Measurements from ENCODE around the gene CBARP. TPM values are rescaled to one million over a fixed set of nuclear protein-coding genes. Genes with fewer than 3 reads are reported as not detected.

CBARP gene
- total and polyA plus RNA-seq, 9 of the 15 experiments (the other 6 are each of a cell fraction or from before 2014, with no cell fraction given), result 0.03 to 8.9 (median 1.2) TPM; not detected in 1

GRCh38 chr19:1248786-1249297 is 11.0 kb upstream of the CBARP start (continued):
- TF ChIP-seq SAFB (IDR thresholded peaks at IDR 0.05; ENCODE audit: borderline replicate concordance, low read depth, low read length) (peak; percentile 93), CREB1 (IDR thresholded peaks at IDR 0.05) (peak; percentile 15), CREB1 (CRISPR knock-in tag; IDR thresholded peaks at IDR 0.05) (no peak; the same call in 1 of the 2 replicates), GATAD2B (IDR thresholded peaks at IDR 0.05; ENCODE audit: borderline replicate concordance) (peak; percentile 99), TEAD2 (tag; IDR thresholded peaks at IDR 0.05) (no peak), ZNF766 (CRISPR knock-in tag; conservative IDR thresholded peaks at IDR 0.05) (peak; percentile 13; the same call in 1 of the 2 replicates), KLF13 (tag; IDR thresholded peaks at IDR 0.05; ENCODE audit: borderline replicate concordance, low read depth) (peak; percentile 80), NUFIP1 (IDR thresholded peaks at IDR 0.05; ENCODE audit: partially characterized antibody) (no peak), ATF3 (IDR thresholded peaks at IDR 0.05) (peak; percentile 62), ATF3 (CRISPR knock-in tag; conservative IDR thresholded peaks at IDR 0.05) (peak; percentile 86), GATAD2A (IDR thresholded peaks at IDR 0.05) (peak; percentile 58; the same call in 1 of the 2 replicates), NFE2 (IDR thresholded peaks at IDR 0.05; ENCODE audit: low read depth) (peak; percentile 84), CBX5 (IDR thresholded peaks at IDR 0.05; ENCODE audit: borderline replicate concordance, low read depth) (no peak), BACH1 (tag; IDR thresholded peaks at IDR 0.05) (peak; percentile 64; the same call in 1 of the 2 replicates), MAFF (IDR thresholded peaks at IDR 0.05; ENCODE audit: low read length) (no peak), ZNF175 (CRISPR knock-in tag; IDR thresholded peaks at IDR 0.05; ENCODE audit: low read depth) (peak; percentile 72; the same call in 1 of the 2 replicates), SPI1 (IDR thresholded peaks at IDR 0.05; ENCODE audit: borderline replicate concordance, low read depth, low read length) (peak; percentile 48; the same call in 1 of the 2 replicates), ZNF445 (CRISPR knock-in tag; IDR thresholded peaks at IDR 0.05; ENCODE audit: low read depth) (no peak), JUNB (CRISPR knock-in tag; conservative IDR thresholded peaks at IDR 0.05) (no peak), THAP12 (CRISPR knock-in tag; IDR thresholded peaks at IDR 0.05) (0 out of 2 replicates have a peak, but pooled peaks have one; percentile 27), RB1 (IDR thresholded peaks at IDR 0.05; ENCODE audit: low read depth) (peak; percentile 90), BRF2 (IDR thresholded peaks at IDR 0.05; ENCODE audit: borderline replicate concordance, insufficient read depth, insufficient read length) (no peak)
- TF ChIP-seq, protein P1, sequence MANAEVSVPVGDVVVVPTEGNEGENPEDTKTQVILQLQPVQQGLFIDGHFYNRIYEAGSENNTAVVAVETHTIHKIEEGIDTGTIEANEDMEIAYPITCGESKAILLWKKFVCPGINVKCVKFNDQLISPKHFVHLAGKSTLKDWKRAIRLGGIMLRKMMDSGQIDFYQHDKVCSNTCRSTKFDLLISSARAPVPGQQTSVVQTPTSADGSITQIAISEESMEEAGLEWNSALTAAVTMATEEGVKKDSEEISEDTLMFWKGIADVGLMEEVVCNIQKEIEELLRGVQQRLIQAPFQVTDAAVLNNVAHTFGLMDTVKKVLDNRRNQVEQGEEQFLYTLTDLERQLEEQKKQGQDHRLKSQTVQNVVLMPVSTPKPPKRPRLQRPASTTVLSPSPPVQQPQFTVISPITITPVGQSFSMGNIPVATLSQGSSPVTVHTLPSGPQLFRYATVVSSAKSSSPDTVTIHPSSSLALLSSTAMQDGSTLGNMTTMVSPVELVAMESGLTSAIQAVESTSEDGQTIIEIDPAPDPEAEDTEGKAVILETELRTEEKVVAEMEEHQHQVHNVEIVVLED (CRISPR knock-in tag; IDR thresholded peaks at IDR 0.05), result peak; percentile 62

Data from K562 (cell line).